Trophoblast cell (in vitro differentiated cells and primary cell): ENCODE data around the gene ASPA.
A peak's percentile ranks its signal among the peaks of the same experiment; 100 is the strongest.

Experiments used
- DNase-seq, 2 donors: peaks; one replicate each; pipeline ENCODE4 v3.0.0-alpha.2; 2016
- H2AFZ ChIP-seq: 2 replicates; pipeline ENCODE4 v1.6.1; 2013; ENCODE audit warnings: low read length, moderate library complexity, mild to moderate bottlenecking; ENCODE audit not compliant: insufficient read depth, poor library complexity
- H2AK5ac ChIP-seq: 2 replicates; pipeline ENCODE4 v1.6.1; 2013; ENCODE audit warnings: mild to moderate bottlenecking, low read length
- H2BK120ac ChIP-seq: 2 replicates; pipeline ENCODE4 v1.6.1; 2013; ENCODE audit warnings: low read length, mild to moderate bottlenecking, moderate library complexity; ENCODE audit not compliant: insufficient read depth, poor library complexity
- H2BK12ac ChIP-seq: 2 replicates; pipeline ENCODE4 v1.6.1; 2013; ENCODE audit warnings: mild to moderate bottlenecking, low read length, moderate library complexity
- H2BK5ac ChIP-seq: 2 replicates; pipeline ENCODE4 v1.6.1; 2013; ENCODE audit warnings: low read length, low read depth, moderate library complexity, mild to moderate bottlenecking; ENCODE audit not compliant: poor library complexity
- H3K14ac ChIP-seq: 2 replicates; pipeline ENCODE4 v1.6.1; 2013; ENCODE audit warnings: mild to moderate bottlenecking, low read length
- H3K18ac ChIP-seq: 2 replicates; pipeline ENCODE4 v1.6.1; 2013; ENCODE audit warnings: mild to moderate bottlenecking, low read length
- H3K23ac ChIP-seq: 2 replicates; pipeline ENCODE4 v1.6.1; 2013; ENCODE audit warnings: low read length
- H3K27ac ChIP-seq: 2 replicates; pipeline ENCODE4 v1.5.1; 2013; ENCODE audit warnings: low read depth, mild to moderate bottlenecking, inconsistent platforms, low read length, moderate library complexity
- H3K27me3 ChIP-seq: 2 replicates; pipeline ENCODE4 v1.6.1; 2013; ENCODE audit warnings: inconsistent platforms, mild to moderate bottlenecking, low read length, moderate library complexity; ENCODE audit not compliant: insufficient read depth
- H3K36me3 ChIP-seq, 2 experiments: 1 replicate in 1 of 2; 2 replicates in 1 of 2; pipeline ENCODE4 v1.6.1; 2013; ENCODE audit warnings: low read length in 2 of 2, mild to moderate bottlenecking in 2 of 2, moderate library complexity in 1 of 2; ENCODE audit not compliant: insufficient read depth in 2 of 2, control insufficient read depth in 1 of 2
- H3K4ac ChIP-seq: 2 replicates; pipeline ENCODE4 v1.6.1; 2013; ENCODE audit warnings: low read depth, mild to moderate bottlenecking, low read length, moderate library complexity
- H3K4me1 ChIP-seq, 2 experiments: 1 replicate in 1 of 2; 2 replicates in 1 of 2; pipeline ENCODE4 v1.6.1; 2013; ENCODE audit warnings: low read length in 2 of 2, mild to moderate bottlenecking in 2 of 2, moderate library complexity in 1 of 2; ENCODE audit not compliant: insufficient read depth in 2 of 2, control insufficient read depth in 1 of 2
- H3K4me2 ChIP-seq: 2 replicates; pipeline ENCODE4 v1.6.1; 2013; ENCODE audit warnings: inconsistent platforms, mild to moderate bottlenecking, low read length, moderate library complexity
- H3K4me3 ChIP-seq: 2 replicates; pipeline ENCODE4 v1.5.1; 2013; ENCODE audit warnings: mild to moderate bottlenecking, low read depth, low read length, inconsistent platforms
- H3K79me1 ChIP-seq: one replicate; pipeline ENCODE4 v1.6.1; 2013; ENCODE audit warnings: low read length
- H3K79me2 ChIP-seq: 2 replicates; pipeline ENCODE4 v1.6.1; 2013; ENCODE audit warnings: low read length, mild to moderate bottlenecking; ENCODE audit not compliant: control insufficient read depth, insufficient read depth, poor library complexity
- H3K9ac ChIP-seq: 2 replicates; pipeline ENCODE4 v1.6.1; 2013; ENCODE audit warnings: mild to moderate bottlenecking, low read length
- H3K9me3 ChIP-seq: 2 replicates; pipeline ENCODE4 v1.6.1; 2013; ENCODE audit warnings: low read depth, mild to moderate bottlenecking, control low read depth, inconsistent platforms, low read length; ENCODE audit not compliant: insufficient read depth
- H4K12ac ChIP-seq: 2 replicates; pipeline ENCODE4 v1.6.1; 2013; ENCODE audit warnings: low read depth, mild to moderate bottlenecking, low read length, moderate library complexity
- H4K8ac ChIP-seq: 2 replicates; pipeline ENCODE4 v1.6.1; 2013; ENCODE audit warnings: low read depth, mild to moderate bottlenecking, low read length, moderate library complexity
- H4K91ac ChIP-seq: one replicate; pipeline ENCODE4 v1.6.1; 2013; ENCODE audit warnings: low read depth, mild to moderate bottlenecking, low read length, moderate library complexity
- WGBS: extraction: QIAGEN DNeasy Blood & Tissue Kit; methylation state at CpG from one replicate; pipeline ENCODE4 v1.1.7; 2013; ENCODE audit warnings: missing lambda C conversion rate; ENCODE audit not compliant: insufficient read length, insufficient coverage; ENCODE audit errors: extremely low coverage; 5-methylcytosine and 5-hydroxymethylcytosine counted together

Gene ASPA

GRCh38 chr17:3469529-3469928 is 6.3 kb upstream of the ASPA start:
- Histone ChIP-seq H3K18ac (no peak overlapping the region), H3K27me3 (no peaks in the 10 kb centered on the region), H2AK5ac (no peak overlapping the region), H3K4ac (no peak overlapping the region), H4K12ac (no peak overlapping the region), H3K36me3 (no peaks in the 10 kb centered on the region), H2AFZ (no peak overlapping the region), H3K27ac (no peak overlapping the region), H4K91ac (no peak overlapping the region), H3K79me2 (no peaks in the 10 kb centered on the region), H2BK5ac (no peak overlapping the region), H4K8ac (no peak overlapping the region), H3K9ac (no peak overlapping the region), H3K4me3 (no peak overlapping the region), H3K4me1 (no peaks in the 10 kb centered on the region), H3K14ac (no peak overlapping the region), H3K79me1 (no peaks in the 10 kb centered on the region), H3K23ac (no peak overlapping the region), H3K9me3 (no peaks in the 10 kb centered on the region), H2BK120ac (no peak overlapping the region), H2BK12ac (no peak overlapping the region), H3K4me2 (no peak overlapping the region)
- no CpG with 5 or more reads among the region's 5 CpGs for WGBS
- no peak for DNase-seq

- H3K18ac ChIP-seq: no peak within 1 kb of the TSS
- no peaks in the 10 kb centered on the region for H3K4me1 ChIP-seq
- no peak within 1 kb of the TSS for H2AK5ac ChIP-seq
- no peaks in the 10 kb centered on the region for H3K79me2 ChIP-seq
- no peaks in the 10 kb centered on the region for H3K27me3 ChIP-seq
- no peak within 1 kb of the TSS for H3K4me2 ChIP-seq
- no peak within 1 kb of the TSS for H2BK12ac ChIP-seq
- H2BK5ac ChIP-seq: no peak within 1 kb of the TSS
- no peak within 1 kb of the TSS for H3K9ac ChIP-seq
- H4K91ac ChIP-seq: no peak within 1 kb of the TSS
- no peak within 1 kb of the TSS for H3K4ac ChIP-seq
- H3K23ac ChIP-seq: no peak within 1 kb of the TSS
- H3K27ac ChIP-seq: no peak within 1 kb of the TSS
- H3K79me1 ChIP-seq: no peaks in the 10 kb centered on the region
- no peak within 1 kb of the TSS for H4K12ac ChIP-seq
- no CpG with 5 or more reads among the region's 38 CpGs for WGBS
- no peaks in the 10 kb centered on the region for H3K36me3 ChIP-seq
- H2BK120ac ChIP-seq: no peak within 1 kb of the TSS
- no peak for DNase-seq
- H2AFZ ChIP-seq: no peak within 1 kb of the TSS
- H4K8ac ChIP-seq: no peak within 1 kb of the TSS
- no peaks in the 10 kb centered on the region for H3K9me3 ChIP-seq
- H3K14ac ChIP-seq: no peak within 1 kb of the TSS
- no peak within 1 kb of the TSS for H3K4me3 ChIP-seq
Observed at GRCh38 chr17:3471599-3471998, 4.2 kb upstream of the ASPA start, which contains the start of gene SPATA22. TSS of gene SPATA22 (minus strand) at chr17:3471819. CDS start at chr17:3469325, 2,494 bp downstream.

GRCh38 chr17:3472137-3472536 is 3.7 kb upstream of the ASPA start:
- Histone ChIP-seq H3K4me1 (no peaks in the 10 kb centered on the region), H4K91ac (no peak overlapping the region), H3K9ac (no peak overlapping the region), H3K14ac (no peak overlapping the region), H4K12ac (no peak overlapping the region), H2AFZ (no peak overlapping the region), H3K27me3 (no peaks in the 10 kb centered on the region), H3K23ac (no peak overlapping the region), H3K4ac (no peak overlapping the region), H3K27ac (no peak overlapping the region), H3K79me1 (no peaks in the 10 kb centered on the region), H3K4me3 (no peak overlapping the region), H3K36me3 (no peaks in the 10 kb centered on the region), H3K18ac (no peak overlapping the region), H3K4me2 (no peak overlapping the region), H2AK5ac (no peak overlapping the region), H3K9me3 (no peaks in the 10 kb centered on the region), H2BK5ac (no peak overlapping the region), H2BK120ac (no peak overlapping the region), H2BK12ac (no peak overlapping the region), H4K8ac (no peak overlapping the region), H3K79me2 (no peaks in the 10 kb centered on the region)
- WGBS: no CpG with 5 or more reads among the region's 21 CpGs
- DNase-seq: no peak

GRCh38 chr17:3474212-3474611 is 1.6 kb upstream of the ASPA start:
- Histone ChIP-seq H3K4me1 (no peaks in the 10 kb centered on the region), H3K4ac (no peak overlapping the region), H3K23ac (no peak overlapping the region), H3K4me2 (no peak overlapping the region), H3K36me3 (no peaks in the 10 kb centered on the region), H3K9ac (no peak overlapping the region), H2AFZ (no peak overlapping the region), H3K79me2 (no peaks in the 10 kb centered on the region), H3K79me1 (no peaks in the 10 kb centered on the region), H4K8ac (no peak overlapping the region), H3K27ac (no peak overlapping the region), H2BK120ac (no peak overlapping the region), H2AK5ac (no peak overlapping the region), H3K14ac (no peak overlapping the region), H3K18ac (no peak overlapping the region), H3K9me3 (no peaks in the 10 kb centered on the region), H2BK5ac (no peak overlapping the region), H3K27me3 (no peaks in the 10 kb centered on the region), H4K12ac (no peak overlapping the region), H2BK12ac (no peak overlapping the region), H4K91ac (no peak overlapping the region), H3K4me3 (no peak overlapping the region)
- DNase-seq: peak in 1 of 2 donors; percentile 49
- WGBS: no CpG with 5 or more reads among the region's 3 CpGs
